PC-9 (cell line): ENCODE measurements around the gene CUX1. TPM values are rescaled to one million over a fixed set of nuclear protein-coding genes. Genes with fewer than 3 reads are reported as not detected.
A peak's percentile ranks its signal among the peaks of the same experiment; 100 is the strongest.
"Not testable (repeated sequence)": the region's sequence is repeated elsewhere in the genome, so short reads cannot be mapped to it uniquely, and the experiment has no call there.

Experiments used
- BruUV-seq: library from RNA; stranded (reverse); fragments of 400-500 nt; replicated peaks from 2 replicates; lab custom pipeline; 2021; lab: Mats Ljungman, UMichigan
- CTCF ChIA-PET: fragments of 300-600 bp; sonication (Branson Sonifier 250); formaldehyde crosslinking; loops from one replicate; lab custom pipeline; 2022; ENCODE audit warnings: antibody characterized with exemption; lab: Charles Lee
- POLR2A ChIA-PET: fragments of 300-600 bp; sonication (Branson Sonifier 250); formaldehyde crosslinking; loops from one replicate; lab custom pipeline; 2022; ENCODE audit warnings: antibody characterized with exemption; ENCODE audit not compliant: unreplicated experiment; lab: Charles Lee
- DNase-seq, 2 experiments: peaks; one replicate each; pipeline versions ENCODE4 v3.0.0 to v3.0.0-alpha.2; 2015 to 2022; ENCODE audit warnings: mixed read lengths in 1 of 2
- H2AFZ ChIP-seq: fragments of 200-600 bp; sonication (generic); 2 replicates; pipeline ENCODE4 v1.8.1; 2017; ENCODE audit warnings: antibody characterized with exemption
- H3F3A ChIP-seq: fragments of 200-600 bp; sonication (generic); 2 replicates; pipeline ENCODE4 v1.8.1; 2017; ENCODE audit warnings: antibody characterized with exemption, mild to moderate bottlenecking, low read depth; ENCODE audit not compliant: insufficient read depth
- H3K27ac ChIP-seq: fragments of 200-600 bp; sonication (generic); 2 replicates; pipeline ENCODE4 v1.6.1; 2016; ENCODE audit warnings: mixed run types
- H3K27me3 ChIP-seq: fragments of 200-600 bp; sonication (generic); 2 replicates; pipeline ENCODE4 v1.6.1; 2016; ENCODE audit warnings: low read depth, mixed run types; ENCODE audit not compliant: insufficient read depth
- H3K36me3 ChIP-seq: fragments of 200-600 bp; sonication (generic); 2 replicates; pipeline ENCODE4 v1.6.1; 2016; ENCODE audit warnings: low read depth, mixed run types
- H3K4me1 ChIP-seq: fragments of 200-600 bp; sonication (generic); replicated peaks from 2 replicates; pipeline ENCODE4 v1.6.1; 2016; ENCODE audit warnings: mixed run types; ENCODE audit not compliant: insufficient read depth
- H3K4me2 ChIP-seq: fragments of 200-600 bp; sonication (generic); 2 replicates; pipeline ENCODE4 v1.6.1; 2017; ENCODE audit warnings: mixed run types
- H3K4me3 ChIP-seq: fragments of 200-600 bp; sonication (generic); 2 replicates; pipeline ENCODE4 v1.6.1; 2016; ENCODE audit warnings: mixed run types
- H3K79me2 ChIP-seq: fragments of 200-600 bp; sonication (generic); 2 replicates; pipeline ENCODE4 v1.6.1; 2017; ENCODE audit warnings: low read depth, mixed run types
- H3K9me2 ChIP-seq: fragments of 200-600 bp; sonication (generic); 2 replicates; pipeline ENCODE4 v1.8.1; 2017; ENCODE audit warnings: mild to moderate bottlenecking; ENCODE audit not compliant: insufficient read depth
- H3K9me3 ChIP-seq: fragments of 200-600 bp; sonication (generic); 2 replicates; pipeline ENCODE4 v1.8.1; 2016; ENCODE audit warnings: low read depth; ENCODE audit not compliant: insufficient read depth
- H4K20me1 ChIP-seq: fragments of 200-600 bp; sonication (generic); 2 replicates; pipeline ENCODE4 v1.8.1; 2017; ENCODE audit not compliant: insufficient read depth
- CTCF ChIP-seq: fragments of 200-600 bp; sonication (generic); conservative IDR thresholded peaks from 2 replicates; pipeline ENCODE4 v1.6.1; 2017; ENCODE audit warnings: mixed run types, antibody characterized with exemption, mild to moderate bottlenecking, moderate library complexity
- EZH2 ChIP-seq: fragments of 200-600 bp; sonication (generic); IDR thresholded peaks from 2 replicates; pipeline ENCODE4 v1.8.0; 2017; ENCODE audit warnings: antibody characterized with exemption, low read depth
- intact Hi-C: fragments of 100-400 bp; cut with micrococcal nuclease; formaldehyde crosslinking; loops from one replicate; pipeline ENCODE4 v1.10.0; 2022; ENCODE audit not compliant: unreplicated experiment
- total RNA-seq: library from RNA; stranded (reverse); gene quantifications from 2 replicates; pipeline ENCODE4 v1.2.3, GENCODE V29; 2021

CUX1 gene
- total RNA-seq, 1 experiment from 2014 or later = 83.3 TPM

DNA sequence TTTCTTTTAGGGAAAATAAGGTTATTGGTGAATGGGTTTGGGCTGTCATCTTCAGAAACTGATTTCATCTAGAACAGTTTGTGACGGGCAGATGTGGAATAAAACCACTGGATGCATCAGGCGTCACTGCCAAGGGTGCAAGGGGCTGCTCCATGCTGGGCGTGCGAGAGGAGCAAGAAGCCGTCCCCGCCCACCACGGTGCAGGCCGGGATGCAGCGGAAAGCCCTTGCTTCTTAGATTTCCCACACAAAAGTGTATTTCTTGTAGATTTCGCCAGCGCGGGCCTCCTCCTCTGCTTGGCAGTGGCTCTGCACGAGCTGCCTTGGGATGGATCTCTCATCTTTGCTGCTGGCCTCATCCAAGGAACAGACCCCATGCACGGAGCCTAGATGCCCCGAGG is 189.3 kb downstream of the CUX1 start:
- Histone ChIP-seq H3K4me2 (no peak overlapping the region), H3K4me3 (no peak overlapping the region), H3K27me3 (no peaks in the 10 kb centered on the region), H4K20me1 (peaks cover 11% of the 10 kb centered on the region; the same call in 1 of the 2 replicates), H3F3A (no peaks in the 10 kb centered on the region), H2AFZ (no peak overlapping the region), H3K27ac (no peak overlapping the region), H3K9me2 (no peaks in the 10 kb centered on the region), H3K4me1 (no peaks in the 10 kb centered on the region), H3K9me3 (no peaks in the 10 kb centered on the region), H3K36me3 (no peaks in the 10 kb centered on the region), H3K79me2 (no peaks in the 10 kb centered on the region)
- CTCF ChIA-PET = no interaction called here
- DNase-seq = no peak
- TF ChIP-seq EZH2 (no peak), CTCF (no peak)
- intact Hi-C loops = loop anchor here (10.0 kb wide), 3 partner anchors 58 to 228 kb away; no protein-coding TSS in a partner anchor
- POLR2A ChIA-PET = no interaction called here
- BruUV-seq = no TSS peak

DNA sequence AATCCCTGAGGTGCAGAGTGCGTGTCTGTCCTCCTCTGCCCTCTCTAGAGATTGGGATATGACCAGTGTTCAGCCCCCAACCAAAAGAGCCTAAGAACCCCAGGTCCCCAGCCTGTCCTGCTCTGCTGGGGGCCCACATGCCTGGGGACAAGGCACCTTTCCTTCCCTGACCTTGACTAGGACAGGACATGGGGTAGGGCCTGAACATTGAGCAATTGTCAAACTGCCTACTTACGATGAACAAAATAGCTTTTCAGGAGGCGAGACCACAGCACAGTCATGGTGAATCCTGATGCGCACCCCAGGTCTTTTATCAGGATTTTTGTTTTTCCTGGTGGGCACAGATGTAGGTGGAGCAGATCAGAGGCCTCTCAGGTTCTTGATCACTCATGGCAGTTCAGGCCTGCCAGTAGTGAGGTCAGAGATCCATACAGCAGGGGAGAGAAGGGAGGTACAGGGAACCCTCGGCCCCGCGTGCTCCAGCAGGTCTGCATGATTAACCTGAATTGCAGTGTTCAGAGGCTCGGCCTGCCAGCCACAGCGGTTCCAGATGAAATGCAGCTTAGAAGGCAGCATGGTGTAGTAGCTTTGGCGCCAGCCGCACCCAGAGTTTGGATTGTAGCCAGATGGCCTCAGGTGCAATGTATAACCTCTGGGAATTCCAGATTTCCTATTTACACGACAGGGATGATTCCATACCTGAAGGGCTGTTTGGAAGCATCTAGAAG is 191.3 kb downstream of the CUX1 start:
- TF ChIP-seq EZH2 (no peak), CTCF (no peak)
- no peak overlapping the region for H3K4me2 ChIP-seq

GRCh38 chr7:102009628-102010027 is 192.2 kb downstream of the CUX1 start:
- Histone ChIP-seq H4K20me1 (peaks cover 10% of the 10 kb centered on the region), H3F3A (no peaks in the 10 kb centered on the region), H3K27ac (no peak overlapping the region), H3K4me3 (no peak overlapping the region), H3K4me2 (no peak overlapping the region), H3K9me3 (no peaks in the 10 kb centered on the region), H3K79me2 (no peaks in the 10 kb centered on the region), H3K9me2 (no peaks in the 10 kb centered on the region), H3K27me3 (no peaks in the 10 kb centered on the region), H3K4me1 (no peaks in the 10 kb centered on the region), H2AFZ (no peak overlapping the region), H3K36me3 (no peaks in the 10 kb centered on the region)
- peak in 1 of 2 experiments; percentile 20 for DNase-seq
- intact Hi-C loops = loop anchor here (10.0 kb wide), 3 partner anchors 55 to 225 kb away; no protein-coding TSS in a partner anchor
- no TSS peak for BruUV-seq
- TF ChIP-seq EZH2 = no peak
- no peak for TF ChIP-seq CTCF
- ChIA-PET CTCF (no interaction called here), POLR2A (no interaction called here)

More for the DNA sequence above, 191.3 kb downstream of the CUX1 start:
- intact Hi-C loops = loop anchor here (10.0 kb wide), 3 partner anchors 56 to 226 kb away; no protein-coding TSS in a partner anchor
- BruUV-seq = no TSS peak
- peak in 1 of 2 experiments; percentile 79 for DNase-seq
- CTCF ChIA-PET = no interaction called here
- POLR2A ChIA-PET = interaction anchor here (0.5 to 0.7 kb wide), 2 partner anchors 362 to 1687 kb away, joined by 7 to 9 read pairs; no protein-coding TSS in a partner anchor
- Histone ChIP-seq H3K9me2 (no peaks in the 10 kb centered on the region), H3K4me1 (no peaks in the 10 kb centered on the region), H3K36me3 (no peaks in the 10 kb centered on the region), H2AFZ (no peak overlapping the region), H3K27me3 (no peaks in the 10 kb centered on the region), H3K79me2 (no peaks in the 10 kb centered on the region), H3K27ac (no peak overlapping the region), H3F3A (no peaks in the 10 kb centered on the region), H3K4me3 (no peak overlapping the region), H3K9me3 (no peaks in the 10 kb centered on the region), H4K20me1 (peaks cover 15% of the 10 kb centered on the region)

DNA sequence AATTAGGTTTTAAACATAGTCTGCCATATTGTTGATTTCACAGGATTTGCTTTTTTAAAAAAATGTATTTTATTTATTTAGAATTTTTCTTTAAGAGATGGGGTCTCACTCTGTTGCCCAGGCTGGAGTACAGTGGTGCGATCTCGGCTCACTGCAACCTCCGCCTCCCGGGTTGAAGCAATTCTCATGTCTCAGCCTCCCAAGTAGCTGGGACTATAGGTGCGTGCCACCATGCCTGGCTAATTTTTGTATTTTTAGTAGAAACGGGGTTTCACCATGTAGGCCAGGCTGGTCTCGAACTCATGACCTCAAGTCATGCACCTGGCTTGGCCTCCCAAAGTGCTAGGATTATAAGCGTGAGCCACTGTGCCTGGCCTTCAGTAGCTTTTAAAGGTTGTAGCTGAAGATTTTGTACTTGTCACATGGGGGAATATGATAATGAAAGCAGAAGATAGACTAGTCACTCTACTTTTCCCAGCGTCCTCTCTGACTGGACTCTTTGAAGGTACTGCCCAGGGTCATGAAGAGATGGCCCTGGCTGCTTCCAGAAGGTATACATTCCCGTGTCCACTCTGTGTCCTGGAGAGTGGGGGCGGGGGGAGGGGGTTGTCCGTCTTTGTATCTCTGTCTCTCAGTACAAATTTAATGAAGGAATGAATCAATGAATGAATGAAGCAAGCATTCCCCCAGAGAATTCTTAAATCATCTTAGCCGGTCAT is 194.8 kb downstream of the CUX1 start:
- H3K4me3 ChIP-seq, intact Hi-C loops, H3F3A ChIP-seq, H3K79me2 ChIP-seq, CTCF ChIA-PET, H3K27me3 ChIP-seq, POLR2A ChIA-PET, H3K9me3 ChIP-seq, H3K9me2 ChIP-seq, H3K36me3 ChIP-seq, H4K20me1 ChIP-seq, H3K4me2 ChIP-seq, H3K4me1 ChIP-seq, H3K27ac ChIP-seq, BruUV-seq, H2AFZ ChIP-seq, DNase-seq: not testable (repeated sequence)
